Natural killer cell (primary cell): ENCODE measurements around the gene CSNK2A1. TPM values are rescaled to one million over a fixed set of nuclear protein-coding genes. Genes with fewer than 3 reads are reported as not detected.

Experiments used
- ATAC-seq, 3 donors: fragments of 150-1000 bp in 2 of 3; fragments of 200-7000 bp in 1 of 3; cut with Tn5 transposase; 1 replicate in 1 of 3; 2 replicates in 2 of 3; pipeline ENCODE4 v1.10.0; 2021; ENCODE audit warnings: mild to moderate bottlenecking in 2 of 3, moderate library complexity in 2 of 3
- DNase-seq, 2 donors: peaks; one replicate each; pipeline versions ENCODE4 v3.0.0 to v3.0.0-alpha.2; 2013 to 2021; ENCODE audit warnings: mixed read lengths in 1 of 2
- H3K27ac ChIP-seq: one replicate; pipeline ENCODE4 v1.5.1; 2013; ENCODE audit warnings: mild to moderate bottlenecking, low read length
- H3K27me3 ChIP-seq: one replicate; pipeline ENCODE4 v1.6.1; 2013; ENCODE audit warnings: low read length; ENCODE audit not compliant: control insufficient read depth, insufficient read depth
- H3K36me3 ChIP-seq: one replicate; pipeline ENCODE4 v1.6.1; 2013; ENCODE audit warnings: low read length; ENCODE audit not compliant: control insufficient read depth, insufficient read depth
- H3K4me1 ChIP-seq: one replicate; pipeline ENCODE4 v1.6.1; 2013; ENCODE audit warnings: low read length; ENCODE audit not compliant: control insufficient read depth, insufficient read depth
- H3K4me3 ChIP-seq: one replicate; pipeline ENCODE4 v1.5.1; 2013; ENCODE audit warnings: low read length
- H3K9me3 ChIP-seq: one replicate; pipeline ENCODE4 v1.6.1; 2013; ENCODE audit warnings: low read length; ENCODE audit not compliant: control insufficient read depth, insufficient read depth
- H3K27ac Mint-ChIP-seq, 2 donors: one replicate each; pipeline ENCODE4 v1.8.0; 2022; ENCODE audit warnings: mild to moderate bottlenecking in 2 of 2, mixed read lengths in 2 of 2, moderate library complexity in 1 of 2
- H3K27me3 Mint-ChIP-seq, 2 donors: one replicate each; pipeline ENCODE4 v1.8.0; 2022; ENCODE audit warnings: low read depth in 2 of 2, mixed read lengths in 2 of 2
- H3K36me3 Mint-ChIP-seq: one replicate; pipeline ENCODE4 v1.8.0; 2022; ENCODE audit warnings: mixed read lengths
- H3K4me1 Mint-ChIP-seq, 2 donors: one replicate each; pipeline ENCODE4 v1.8.0; 2022; ENCODE audit warnings: mixed read lengths in 2 of 2
- H3K4me3 Mint-ChIP-seq: one replicate; pipeline ENCODE4 v1.8.0; 2022; ENCODE audit warnings: mild to moderate bottlenecking, moderate library complexity, mixed read lengths
- H3K9me3 Mint-ChIP-seq, 2 donors: one replicate each; pipeline ENCODE4 v1.8.0; 2022; ENCODE audit warnings: mixed read lengths in 2 of 2
- WGBS: methylation state at CpG from one replicate; pipeline ENCODE4 v1.1.7; 2013; ENCODE audit warnings: missing lambda C conversion rate; ENCODE audit not compliant: insufficient coverage; 5-methylcytosine and 5-hydroxymethylcytosine counted together
- intact Hi-C: fragments of 100-400 bp; cut with micrococcal nuclease; formaldehyde crosslinking; loops from one replicate; pipeline ENCODE4 v1.14.2; 2022
- total RNA-seq, 4 donors: library from RNA; stranded (reverse); fragments of 120-200 nt in 1 of 4; gene quantifications; one replicate each; pipeline versions ENCODE4 v1.2.3 to v1.2.4, GENCODE V29; 2013 to 2022
- TF ChIP-seq, protein P1 (sequence below): fragments of 200-600 bp; IDR thresholded peaks from one replicate; pipeline ENCODE4 v1.8.0; 2022; ENCODE audit warnings: antibody characterized with exemption

CSNK2A1 gene
- total RNA-seq, 3 donors from 2014 or later (not counting 1 experiment from before 2014, with no cell fraction given) = 88.8 to 92.6 (median 88.9) TPM

GRCh38 chr20:533526-533925, 10.1 kb downstream of the CSNK2A1 start:
- no peak for ATAC-seq
- TF ChIP-seq, protein P1, sequence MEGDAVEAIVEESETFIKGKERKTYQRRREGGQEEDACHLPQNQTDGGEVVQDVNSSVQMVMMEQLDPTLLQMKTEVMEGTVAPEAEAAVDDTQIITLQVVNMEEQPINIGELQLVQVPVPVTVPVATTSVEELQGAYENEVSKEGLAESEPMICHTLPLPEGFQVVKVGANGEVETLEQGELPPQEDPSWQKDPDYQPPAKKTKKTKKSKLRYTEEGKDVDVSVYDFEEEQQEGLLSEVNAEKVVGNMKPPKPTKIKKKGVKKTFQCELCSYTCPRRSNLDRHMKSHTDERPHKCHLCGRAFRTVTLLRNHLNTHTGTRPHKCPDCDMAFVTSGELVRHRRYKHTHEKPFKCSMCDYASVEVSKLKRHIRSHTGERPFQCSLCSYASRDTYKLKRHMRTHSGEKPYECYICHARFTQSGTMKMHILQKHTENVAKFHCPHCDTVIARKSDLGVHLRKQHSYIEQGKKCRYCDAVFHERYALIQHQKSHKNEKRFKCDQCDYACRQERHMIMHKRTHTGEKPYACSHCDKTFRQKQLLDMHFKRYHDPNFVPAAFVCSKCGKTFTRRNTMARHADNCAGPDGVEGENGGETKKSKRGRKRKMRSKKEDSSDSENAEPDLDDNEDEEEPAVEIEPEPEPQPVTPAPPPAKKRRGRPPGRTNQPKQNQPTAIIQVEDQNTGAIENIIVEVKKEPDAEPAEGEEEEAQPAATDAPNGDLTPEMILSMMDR = no peak
- peaks cover 75% of the 10 kb centered on the region in 2 donors for H3K4me1 Mint-ChIP-seq
- no peak overlapping the region for H3K27ac ChIP-seq
- H3K9me3 ChIP-seq = no peaks in the 10 kb centered on the region
- no peak overlapping the region for H3K27ac Mint-ChIP-seq
- WGBS = 95% methylated on average over 5 of the region's 5 CpGs
- intact Hi-C loops = no loop called here
- no peak overlapping the region for H3K4me3 Mint-ChIP-seq
- H3K27me3 ChIP-seq = no peaks in the 10 kb centered on the region
- H3K9me3 Mint-ChIP-seq = no peaks in the 10 kb centered on the region
- H3K36me3 Mint-ChIP-seq = no peaks in the 10 kb centered on the region
- H3K27me3 Mint-ChIP-seq = no peaks in the 10 kb centered on the region
- no peaks in the 10 kb centered on the region for H3K4me1 ChIP-seq
- DNase-seq = no peak
- H3K4me3 ChIP-seq = no peak overlapping the region
- peaks cover 3% of the 10 kb centered on the region for H3K36me3 ChIP-seq

DNA sequence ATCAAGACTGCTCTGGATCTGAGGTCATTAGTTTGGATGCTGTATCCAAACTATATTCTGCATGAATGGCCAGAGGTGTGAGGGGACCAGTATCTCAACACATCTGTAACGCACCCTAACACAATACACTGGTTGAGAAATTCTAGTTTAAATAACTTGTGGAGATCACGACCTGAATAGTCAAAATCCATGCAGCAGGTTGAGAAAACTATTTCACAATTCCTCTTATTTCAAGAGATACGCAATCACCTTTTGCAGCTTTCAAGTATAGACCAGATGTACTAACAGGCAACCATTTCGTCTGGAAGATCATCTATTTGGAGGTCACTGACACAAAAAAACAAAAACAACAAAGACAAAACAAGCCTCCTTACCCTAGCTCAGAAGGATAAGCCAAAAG, 11.1 kb downstream of the CSNK2A1 start:
- Histone ChIP-seq H3K9me3 (no peaks in the 10 kb centered on the region), H3K27ac (no peak overlapping the region), H3K27me3 (no peaks in the 10 kb centered on the region), H3K4me3 (no peak overlapping the region), H3K36me3 (peaks cover 3% of the 10 kb centered on the region), H3K4me1 (no peaks in the 10 kb centered on the region)
- no peak for ATAC-seq
- intact Hi-C loops = no loop called here
- Mint-ChIP-seq H3K4me3 (no peak overlapping the region), H3K27me3 (no peaks in the 10 kb centered on the region), H3K36me3 (no peaks in the 10 kb centered on the region), H3K4me1 (peaks cover 71 to 75% of the 10 kb centered on the region in 2 donors), H3K27ac (no peak overlapping the region), H3K9me3 (no peaks in the 10 kb centered on the region)
- DNase-seq = no peak
- WGBS = 93% methylated on average over 4 of the region's 4 CpGs
- TF ChIP-seq, protein P1 = no peak

- Mint-ChIP-seq H3K36me3 (no peaks in the 10 kb centered on the region), H3K4me1 (peaks cover 69 to 72% of the 10 kb centered on the region in 2 donors), H3K27me3 (no peaks in the 10 kb centered on the region), H3K9me3 (peaks cover 0 to 3% of the 10 kb centered on the region in 2 donors), H3K4me3 (no peak overlapping the region), H3K27ac (no peak overlapping the region)
- H3K9me3 ChIP-seq = no peaks in the 10 kb centered on the region
- no peaks in the 10 kb centered on the region for H3K27me3 ChIP-seq
- no peaks in the 10 kb centered on the region for H3K4me1 ChIP-seq
- no peak for DNase-seq
- no peak overlapping the region for H3K27ac ChIP-seq
- H3K4me3 ChIP-seq = no peak overlapping the region
- TF ChIP-seq, protein P1 = no peak
- H3K36me3 ChIP-seq = peaks cover 4% of the 10 kb centered on the region
- ATAC-seq = no peak
- intact Hi-C loops = no loop called here
These were observed 12.0 kb downstream of the CSNK2A1 start for GRCh38 chr20:531608-532007.

DNA sequence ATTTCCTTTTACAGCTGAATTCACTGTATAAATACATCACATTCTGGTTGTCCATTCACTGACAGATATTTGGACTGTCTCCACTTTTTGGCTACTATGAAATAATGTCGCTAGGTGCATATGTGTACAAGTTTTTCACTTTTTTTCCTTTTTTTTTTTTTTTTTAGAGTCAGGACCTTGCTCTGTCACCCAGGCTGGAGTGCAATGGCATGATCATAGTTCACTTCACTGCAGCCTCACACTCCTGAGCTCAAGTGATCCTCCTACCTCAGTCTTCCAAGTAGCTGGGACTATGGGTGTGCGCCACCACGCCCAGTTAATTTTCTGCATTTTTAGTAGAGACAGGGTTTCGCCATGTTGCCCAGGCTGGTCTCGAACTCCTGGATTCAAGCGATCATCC, 13.3 kb downstream of the CSNK2A1 start:
- Mint-ChIP-seq H3K27me3 (no peaks in the 10 kb centered on the region), H3K4me1 (peaks cover 60 to 65% of the 10 kb centered on the region in 2 donors), H3K4me3 (no peak overlapping the region), H3K27ac (no peak overlapping the region), H3K36me3 (no peaks in the 10 kb centered on the region), H3K9me3 (peaks cover 0 to 3% of the 10 kb centered on the region in 2 donors)
- H3K27ac ChIP-seq = no peak overlapping the region
- no peak overlapping the region for H3K4me3 ChIP-seq
- intact Hi-C loops = no loop called here
- ATAC-seq = no peak
- no peaks in the 10 kb centered on the region for H3K4me1 ChIP-seq
- DNase-seq = no peak
- WGBS = 100% methylated on average over 6 of the region's 6 CpGs
- H3K27me3 ChIP-seq = no peaks in the 10 kb centered on the region
- H3K9me3 ChIP-seq = no peaks in the 10 kb centered on the region
- H3K36me3 ChIP-seq = peaks cover 11% of the 10 kb centered on the region
- TF ChIP-seq, protein P1 = no peak
